ENCODE results near the gene SLC13A5. TPM values are rescaled to one million over a fixed set of nuclear protein-coding genes. Genes with fewer than 3 reads are reported as not detected.

SLC13A5 gene
- total RNA-seq, 4 donors from 2014 or later: not detected

- in situ Hi-C loops (cut with MboI; ENCODE audit: low pct_ligation_motif_present in 1 of 4, low pct_unique_long_range_greater_than_20kb in 1 of 4, low sequenced_read_pairs in 3 of 4): loop anchor here in 2 of 4 donors (10.0 to 25.0 kb wide), 3 partner anchors 176 to 343 kb away; partner anchors contain the start of genes BCL6B (in 1 of the 2) and RNASEK (in 1 of the 2)
- no peak for TF ChIP-seq CTCF (IDR thresholded peaks at IDR 0.05)
- TF ChIP-seq POLR2AphosphoS5 (IDR thresholded peaks at IDR 0.05): no peak
- TF ChIP-seq EP300 (IDR thresholded peaks at IDR 0.05; ENCODE audit: low read depth): no peak
- no peak for TF ChIP-seq POLR2A (IDR thresholded peaks at IDR 0.05)
- H3K27me3 ChIP-seq: peaks cover 18% of the 10 kb centered on the region
- WGBS, 2 donors (ENCODE audit: low coverage in 1 of 2): 58% methylated on average over 11 to 14 of the region's 14 CpGs
- H3K9me3 ChIP-seq: no peaks in the 10 kb centered on the region
- H3K4me3 ChIP-seq: no peak overlapping the region
- DNase-seq: no peak
- no peak overlapping the region for H3K27ac ChIP-seq
- H3K36me3 ChIP-seq: no peaks in the 10 kb centered on the region
- peaks cover 0 to 4% (median 2%) of the 10 kb centered on the region in 4 donors for H3K4me1 ChIP-seq
- intact Hi-C loops (cut with DNase I; ENCODE audit: low total_unique reads): loop anchor here (10.0 kb wide), 1 partner anchor 176 kb away; no protein-coding TSS in a partner anchor
Observed at GRCh38 chr17:6668727-6669425, 44.3 kb downstream of the SLC13A5 start.

DNA sequence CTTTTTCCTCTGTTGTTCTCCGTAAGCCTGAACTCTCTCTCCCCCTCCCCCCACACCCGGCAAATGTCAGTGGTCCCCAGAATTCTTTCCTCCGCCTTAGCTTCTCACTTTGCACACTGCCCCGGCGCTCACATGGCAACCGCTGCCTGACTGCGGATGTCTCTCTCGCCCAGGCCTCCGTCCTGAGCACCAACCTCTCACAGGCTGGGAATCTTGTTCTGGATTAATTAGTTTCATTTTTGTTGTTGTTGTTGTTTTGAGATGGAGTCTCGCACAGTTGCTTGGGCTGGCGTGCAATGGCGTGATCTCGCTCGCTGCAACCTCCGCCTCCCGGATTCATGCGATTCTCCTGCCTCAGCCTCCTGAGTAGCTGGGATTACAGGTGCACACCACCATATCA lies 45.0 kb downstream of the SLC13A5 start:
- 58 to 88% methylated on average over 3 to 17 of the region's 17 CpGs for WGBS, 2 donors (ENCODE audit: low coverage in 1 of 2)
- no peak overlapping the region for H3K27ac ChIP-seq
- H3K9me3 ChIP-seq: no peaks in the 10 kb centered on the region
- no peaks in the 10 kb centered on the region for H3K36me3 ChIP-seq
- H3K27me3 ChIP-seq: peaks cover 18% of the 10 kb centered on the region
- H3K4me3 ChIP-seq: no peak overlapping the region
- H3K4me1 ChIP-seq: peaks cover 0 to 4% (median 2%) of the 10 kb centered on the region in 4 donors
- DNase-seq: no peak
- TF ChIP-seq POLR2AphosphoS5 (IDR thresholded peaks at IDR 0.05) (no peak), EP300 (IDR thresholded peaks at IDR 0.05; ENCODE audit: low read depth) (no peak), POLR2A (IDR thresholded peaks at IDR 0.05) (no peak), CTCF (IDR thresholded peaks at IDR 0.05) (no peak)
- intact Hi-C loops (cut with DNase I; ENCODE audit: low total_unique reads) (loop anchor here (10.0 kb wide), 1 partner anchor 177 kb away; no protein-coding TSS in a partner anchor), in situ Hi-C loops (cut with MboI; ENCODE audit: low pct_ligation_motif_present in 1 of 4, low pct_unique_long_range_greater_than_20kb in 1 of 4, low sequenced_read_pairs in 3 of 4) (loop anchor here in 2 of 4 donors (10.0 to 25.0 kb wide), 3 partner anchors 177 to 344 kb away; partner anchors contain the start of genes BCL6B (in 1 of the 2) and RNASEK (in 1 of the 2))

GRCh38 chr17:6667516-6667915 lies 45.7 kb downstream of the SLC13A5 start:
- in situ Hi-C loops (cut with MboI; ENCODE audit: low pct_ligation_motif_present in 1 of 4, low pct_unique_long_range_greater_than_20kb in 1 of 4, low sequenced_read_pairs in 3 of 4): loop anchor here in 2 of 4 donors (10.0 to 25.0 kb wide), 3 partner anchors 177 to 345 kb away; partner anchors contain the start of genes BCL6B (in 1 of the 2) and RNASEK (in 1 of the 2)
- no peaks in the 10 kb centered on the region for H3K9me3 ChIP-seq
- intact Hi-C loops (cut with DNase I; ENCODE audit: low total_unique reads): loop anchor here (10.0 kb wide), 1 partner anchor 177 kb away; no protein-coding TSS in a partner anchor
- no peak overlapping the region for H3K4me3 ChIP-seq
- no peak for DNase-seq
- H3K4me1 ChIP-seq: peaks cover 0 to 4% (median 2%) of the 10 kb centered on the region in 4 donors
- no peak overlapping the region for H3K27ac ChIP-seq
- H3K36me3 ChIP-seq: no peaks in the 10 kb centered on the region
- H3K27me3 ChIP-seq: peaks cover 25% of the 10 kb centered on the region
- 56 to 60% methylated on average over 1 to 6 of the region's 6 CpGs for WGBS, 2 donors (ENCODE audit: low coverage in 1 of 2)
- no peak for TF ChIP-seq CTCF (IDR thresholded peaks at IDR 0.05)
- TF ChIP-seq POLR2AphosphoS5 (IDR thresholded peaks at IDR 0.05): no peak
- TF ChIP-seq EP300 (IDR thresholded peaks at IDR 0.05; ENCODE audit: low read depth): no peak
- no peak for TF ChIP-seq POLR2A (IDR thresholded peaks at IDR 0.05)

DNA sequence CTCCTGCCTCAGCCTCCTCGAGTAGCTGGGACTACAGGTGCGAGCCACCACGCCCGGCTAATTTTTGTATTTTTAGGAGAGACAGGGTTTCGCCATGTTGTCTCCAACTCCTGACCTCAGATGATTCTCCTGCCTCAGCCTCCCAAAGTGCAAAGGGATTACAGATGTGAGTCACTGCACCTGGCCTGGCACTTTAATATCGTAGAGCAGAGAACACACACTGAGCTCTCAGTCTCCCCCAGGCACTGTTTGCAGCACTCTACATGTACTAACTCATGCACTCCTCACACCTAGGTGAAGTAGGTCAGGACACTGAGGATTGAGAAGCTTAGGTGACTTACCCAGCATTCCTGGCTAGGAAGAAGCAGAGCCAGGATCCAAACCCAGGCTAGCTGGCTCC lies 46.6 kb downstream of the SLC13A5 start:
- Histone ChIP-seq H3K9me3 (no peaks in the 10 kb centered on the region), H3K4me3 (no peak overlapping the region), H3K4me1 (peaks cover 0 to 4% (median 2%) of the 10 kb centered on the region in 4 donors), H3K27me3 (peaks cover 31% of the 10 kb centered on the region), H3K27ac (no peak overlapping the region), H3K36me3 (no peaks in the 10 kb centered on the region)
- 59 to 78% methylated on average over 5 to 6 of the region's 6 CpGs for WGBS, 2 donors (ENCODE audit: low coverage in 1 of 2)
- intact Hi-C loops (cut with DNase I; ENCODE audit: low total_unique reads) (loop anchor here (10.0 kb wide), 1 partner anchor 178 kb away; no protein-coding TSS in a partner anchor), in situ Hi-C loops (cut with MboI; ENCODE audit: low pct_ligation_motif_present in 1 of 4, low pct_unique_long_range_greater_than_20kb in 1 of 4, low sequenced_read_pairs in 3 of 4) (loop anchor here in 2 of 4 donors (10.0 to 25.0 kb wide), 3 partner anchors 178 to 346 kb away; partner anchors contain the start of genes BCL6B (in 1 of the 2) and RNASEK (in 1 of the 2))
- DNase-seq: no peak
- TF ChIP-seq CTCF (IDR thresholded peaks at IDR 0.05) (no peak), EP300 (IDR thresholded peaks at IDR 0.05; ENCODE audit: low read depth) (no peak), POLR2AphosphoS5 (IDR thresholded peaks at IDR 0.05) (no peak), POLR2A (IDR thresholded peaks at IDR 0.05) (no peak)

All from transverse colon (tissue), 4 donors.